ENCODE data around the gene CFAP77. TPM values are rescaled to one million over a fixed set of nuclear protein-coding genes. Genes with fewer than 3 reads are reported as not detected.

Gene CFAP77
- total and polyA plus RNA-seq, 2 of the 13 experiments (the other 11 are each of a cell fraction or from before 2014, with no cell fraction given) = not detected

DNA sequence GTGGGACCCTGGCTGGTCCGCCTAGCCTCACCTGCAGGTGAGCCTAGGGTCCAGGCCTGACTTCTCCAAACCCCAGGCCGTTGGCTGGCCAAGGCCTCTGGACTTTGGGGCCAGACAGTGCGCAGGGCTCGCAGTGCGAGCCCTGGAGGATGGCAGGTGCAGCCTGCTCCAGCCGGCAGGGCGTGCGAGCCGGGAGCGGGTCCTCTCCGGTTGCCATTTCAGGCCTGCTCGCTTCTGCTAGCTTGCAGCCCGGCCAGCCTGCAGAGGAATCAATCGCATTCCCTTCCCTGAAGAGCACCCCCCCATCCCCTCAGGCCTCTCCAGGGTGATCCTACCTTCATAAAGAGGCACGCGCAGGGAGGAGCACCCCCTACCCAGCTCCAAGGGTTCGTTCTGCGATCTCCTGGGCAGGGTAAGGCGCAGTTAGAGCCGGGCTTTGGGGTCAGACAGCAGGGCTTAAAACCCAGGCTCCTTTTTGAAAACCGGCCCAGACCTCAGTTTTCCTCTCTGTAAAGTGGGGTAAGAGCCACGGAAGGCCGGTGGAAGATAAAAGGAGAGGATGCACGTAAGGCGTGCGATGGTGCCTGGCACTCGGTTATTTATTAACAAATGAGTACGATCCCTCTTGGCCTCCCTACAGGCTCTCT, 178.6 kb downstream of the CFAP77 start (continued):
- TF ChIP-seq, protein P1, sequence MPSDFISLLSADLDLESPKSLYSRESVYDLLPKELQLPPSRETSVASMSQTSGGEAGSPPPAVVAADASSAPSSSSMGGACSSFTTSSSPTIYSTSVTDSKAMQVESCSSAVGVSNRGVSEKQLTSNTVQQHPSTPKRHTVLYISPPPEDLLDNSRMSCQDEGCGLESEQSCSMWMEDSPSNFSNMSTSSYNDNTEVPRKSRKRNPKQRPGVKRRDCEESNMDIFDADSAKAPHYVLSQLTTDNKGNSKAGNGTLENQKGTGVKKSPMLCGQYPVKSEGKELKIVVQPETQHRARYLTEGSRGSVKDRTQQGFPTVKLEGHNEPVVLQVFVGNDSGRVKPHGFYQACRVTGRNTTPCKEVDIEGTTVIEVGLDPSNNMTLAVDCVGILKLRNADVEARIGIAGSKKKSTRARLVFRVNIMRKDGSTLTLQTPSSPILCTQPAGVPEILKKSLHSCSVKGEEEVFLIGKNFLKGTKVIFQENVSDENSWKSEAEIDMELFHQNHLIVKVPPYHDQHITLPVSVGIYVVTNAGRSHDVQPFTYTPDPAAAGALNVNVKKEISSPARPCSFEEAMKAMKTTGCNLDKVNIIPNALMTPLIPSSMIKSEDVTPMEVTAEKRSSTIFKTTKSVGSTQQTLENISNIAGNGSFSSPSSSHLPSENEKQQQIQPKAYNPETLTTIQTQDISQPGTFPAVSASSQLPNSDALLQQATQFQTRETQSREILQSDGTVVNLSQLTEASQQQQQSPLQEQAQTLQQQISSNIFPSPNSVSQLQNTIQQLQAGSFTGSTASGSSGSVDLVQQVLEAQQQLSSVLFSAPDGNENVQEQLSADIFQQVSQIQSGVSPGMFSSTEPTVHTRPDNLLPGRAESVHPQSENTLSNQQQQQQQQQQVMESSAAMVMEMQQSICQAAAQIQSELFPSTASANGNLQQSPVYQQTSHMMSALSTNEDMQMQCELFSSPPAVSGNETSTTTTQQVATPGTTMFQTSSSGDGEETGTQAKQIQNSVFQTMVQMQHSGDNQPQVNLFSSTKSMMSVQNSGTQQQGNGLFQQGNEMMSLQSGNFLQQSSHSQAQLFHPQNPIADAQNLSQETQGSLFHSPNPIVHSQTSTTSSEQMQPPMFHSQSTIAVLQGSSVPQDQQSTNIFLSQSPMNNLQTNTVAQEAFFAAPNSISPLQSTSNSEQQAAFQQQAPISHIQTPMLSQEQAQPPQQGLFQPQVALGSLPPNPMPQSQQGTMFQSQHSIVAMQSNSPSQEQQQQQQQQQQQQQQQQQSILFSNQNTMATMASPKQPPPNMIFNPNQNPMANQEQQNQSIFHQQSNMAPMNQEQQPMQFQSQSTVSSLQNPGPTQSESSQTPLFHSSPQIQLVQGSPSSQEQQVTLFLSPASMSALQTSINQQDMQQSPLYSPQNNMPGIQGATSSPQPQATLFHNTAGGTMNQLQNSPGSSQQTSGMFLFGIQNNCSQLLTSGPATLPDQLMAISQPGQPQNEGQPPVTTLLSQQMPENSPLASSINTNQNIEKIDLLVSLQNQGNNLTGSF (CRISPR knock-in tag; IDR thresholded peaks at IDR 0.05) = no peak
- no peak for TF ChIP-seq ARHGAP35 (CRISPR knock-in tag; IDR thresholded peaks at IDR 0.05; ENCODE audit: borderline replicate concordance)
- TF ChIP-seq TOE1 (CRISPR knock-in tag; IDR thresholded peaks at IDR 0.05) = no peak
- TF ChIP-seq ASH2L (IDR thresholded peaks at IDR 0.05; ENCODE audit: insufficient read length, low read depth, low read length) = no peak
- TF ChIP-seq KDM4B (CRISPR knock-in tag; IDR thresholded peaks at IDR 0.05) = no peak
- TF ChIP-seq, protein P2, sequence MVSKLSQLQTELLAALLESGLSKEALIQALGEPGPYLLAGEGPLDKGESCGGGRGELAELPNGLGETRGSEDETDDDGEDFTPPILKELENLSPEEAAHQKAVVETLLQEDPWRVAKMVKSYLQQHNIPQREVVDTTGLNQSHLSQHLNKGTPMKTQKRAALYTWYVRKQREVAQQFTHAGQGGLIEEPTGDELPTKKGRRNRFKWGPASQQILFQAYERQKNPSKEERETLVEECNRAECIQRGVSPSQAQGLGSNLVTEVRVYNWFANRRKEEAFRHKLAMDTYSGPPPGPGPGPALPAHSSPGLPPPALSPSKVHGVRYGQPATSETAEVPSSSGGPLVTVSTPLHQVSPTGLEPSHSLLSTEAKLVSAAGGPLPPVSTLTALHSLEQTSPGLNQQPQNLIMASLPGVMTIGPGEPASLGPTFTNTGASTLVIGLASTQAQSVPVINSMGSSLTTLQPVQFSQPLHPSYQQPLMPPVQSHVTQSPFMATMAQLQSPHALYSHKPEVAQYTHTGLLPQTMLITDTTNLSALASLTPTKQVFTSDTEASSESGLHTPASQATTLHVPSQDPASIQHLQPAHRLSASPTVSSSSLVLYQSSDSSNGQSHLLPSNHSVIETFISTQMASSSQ (IDR thresholded peaks at IDR 0.05; ENCODE audit: low read depth) = no peak
- TF ChIP-seq, protein P2 (CRISPR knock-in tag; IDR thresholded peaks at IDR 0.05; ENCODE audit: borderline replicate concordance) = 0 out of 2 replicates have a peak, but pooled peaks have one; percentile 25
- no peak for TF ChIP-seq KAT7 (CRISPR knock-in tag; IDR thresholded peaks at IDR 0.05; ENCODE audit: borderline replicate concordance)
